GM19328 (cell line): ENCODE results near the gene GNB3.

ENCODE experiments used
- ATAC-seq: cut with Tn5 transposase; IDR thresholded peaks from one replicate; pipeline ENCODE4 v1.9.1; 2021; ENCODE audit warnings: mild to moderate bottlenecking, moderate library complexity; ENCODE audit not compliant: unreplicated experiment

The GNB3 gene

GRCh38 chr12:6823182-6824084 is 17.3 kb upstream of the GNB3 start:
- ATAC-seq: no peak

- ATAC-seq: no peak
These were observed 16.5 kb upstream of the GNB3 start for GRCh38 chr12:6824085-6824775.

- ATAC-seq: no peak
These were observed 15.8 kb upstream of the GNB3 start for GRCh38 chr12:6824901-6825381.

- no peak for ATAC-seq
These were observed 15.2 kb upstream of the GNB3 start for GRCh38 chr12:6825398-6826124.

- no peak for ATAC-seq
These were observed 14.5 kb upstream of the GNB3 start for GRCh38 chr12:6826125-6826733.

- no peak for ATAC-seq
These were observed 13.8 kb upstream of the GNB3 start for GRCh38 chr12:6826734-6827436.

GRCh38 chr12:6827437-6827911 is 13.3 kb upstream of the GNB3 start:
- ATAC-seq: no peak

- ATAC-seq: no peak
These were observed 12.5 kb upstream of the GNB3 start, which contains the start of gene P3H3 for GRCh38 chr12:6827982-6828780. P3H3 (plus strand) TSS chr12:6828407; CDS start chr12:6828441, 34 bp downstream.

- ATAC-seq: no peak
These were observed 11.8 kb upstream of the GNB3 start for GRCh38 chr12:6828781-6829535.

- no peak for ATAC-seq
These were observed 11.0 kb upstream of the GNB3 start for GRCh38 chr12:6829536-6830220.

GRCh38 chr12:6830286-6830890 is 10.3 kb upstream of the GNB3 start:
- ATAC-seq: no peak

- no peak for ATAC-seq
These were observed 9.7 kb upstream of the GNB3 start for GRCh38 chr12:6830999-6831398.

- ATAC-seq: no peak
These were observed 9.2 kb upstream of the GNB3 start for GRCh38 chr12:6831450-6831995.

GRCh38 chr12:6832125-6832524 is 8.6 kb upstream of the GNB3 start:
- ATAC-seq: no peak

GRCh38 chr12:6833189-6833890 is 7.4 kb upstream of the GNB3 start:
- no peak for ATAC-seq

GRCh38 chr12:6834254-6834653 is 6.5 kb upstream of the GNB3 start:
- ATAC-seq: no peak

- no peak for ATAC-seq
These were observed 5.9 kb upstream of the GNB3 start for GRCh38 chr12:6834873-6835272.
